K562 (cell line): ENCODE measurements around the gene GRAMD2B. TPM values are rescaled to one million over a fixed set of nuclear protein-coding genes. Genes with fewer than 3 reads are reported as not detected.

Source experiments
- ATAC-seq: fragments of 200-7000 bp; cut with Tn5 transposase; 3 replicates; pipeline ENCODE4 v1.9.1; 2020; ENCODE audit warnings: moderate library complexity
- BruUV-seq: library from RNA; stranded (reverse); fragments of 400-500 nt; replicated peaks from 2 replicates; lab custom pipeline; 2021; lab: Mats Ljungman, UMichigan
- CTCF ChIA-PET: fragments of 300-600 bp; formaldehyde crosslinking; extraction: SDS; loops from one replicate; lab custom pipeline; 2021; ENCODE audit warnings: low intra/inter-chr PET ratio; lab: Yijun Ruan, JAX
- POLR2A ChIA-PET: fragments of 300-600, 350-650 bp; sonication (Branson Sonifier 250); formaldehyde crosslinking; extraction: SDS; loops from one replicate; lab custom pipeline; 2021; ENCODE audit warnings: antibody characterized with exemption, inconsistent platforms; lab: Yijun Ruan, JAX
- DNase-seq, 4 experiments: peaks; one replicate each; pipeline versions ENCODE4 v3.0.0 to v3.0.0-alpha.2; 2011 to 2018; ENCODE audit warnings: low spot score in 3 of 4, mixed read lengths in 3 of 4; ENCODE audit errors: extremely low read depth in 1 of 4
- FAIRE-seq: peaks from 2 replicates; lab custom pipeline; 2011; peaks lifted over from hg19 to GRCh38; lab: Jason Lieb, UNC
- H2AFZ ChIP-seq: 2 replicates; pipeline ENCODE4 v1.6.0; 2011; ENCODE audit warnings: low read depth, low read length, control low read depth, inconsistent platforms
- H3K27ac ChIP-seq: fragments of 200-600 bp; 3 replicates; pipeline ENCODE4 v1.8.0; 2011; ENCODE audit warnings: low read depth, mild to moderate bottlenecking, control low read depth, inconsistent platforms, low read length, moderate library complexity, mixed read lengths; ENCODE audit errors: extremely low read depth
- H3K27me3 ChIP-seq, 2 experiments: fragments of 300-600 bp in 1 of 2; 2 replicates in 1 of 2; 3 replicates in 1 of 2; pipeline versions ENCODE4 v1.6.0 to v1.8.0; 2011; ENCODE audit warnings: inconsistent platforms in 2 of 2, low read length in 2 of 2, mild to moderate bottlenecking in 1 of 2, mixed read lengths in 1 of 2, moderate library complexity in 1 of 2; ENCODE audit not compliant: control insufficient read depth in 2 of 2, insufficient read depth in 2 of 2
- H3K36me3 ChIP-seq: fragments of 300-600 bp; 3 replicates; pipeline ENCODE4 v1.8.0; 2011; ENCODE audit warnings: mild to moderate bottlenecking, low read length, inconsistent platforms; ENCODE audit not compliant: control insufficient read depth, insufficient read depth
- H3K4me1 ChIP-seq, 2 experiments: fragments of 200-600 bp in 1 of 2; replicated peaks in 1 of 2; 2 replicates in 1 of 2; 3 replicates in 1 of 2; pipeline versions ENCODE4 v1.5.1 to v1.8.0; 2011; ENCODE audit warnings: inconsistent platforms in 2 of 2, low read length in 2 of 2, mild to moderate bottlenecking in 1 of 2, mixed read lengths in 1 of 2, moderate library complexity in 1 of 2; ENCODE audit not compliant: control insufficient read depth in 2 of 2, insufficient read depth in 2 of 2
- H3K4me2 ChIP-seq: 2 replicates; pipeline ENCODE4 v1.6.1; 2011; ENCODE audit warnings: low read length, control low read depth, inconsistent platforms, mixed read lengths; ENCODE audit not compliant: insufficient read depth
- H3K4me3 ChIP-seq: fragments of 200-600 bp; sonication (generic), shearing (Covaris generic); 2 replicates; pipeline ENCODE4 v1.5.1; 2016; ENCODE audit warnings: control low read depth, inconsistent platforms
- H3K79me2 ChIP-seq: fragments of 200-600 bp; 3 replicates; pipeline ENCODE4 v1.8.0; 2011; ENCODE audit warnings: low read length, inconsistent platforms; ENCODE audit not compliant: control insufficient read depth, insufficient read depth
- H3K9ac ChIP-seq, 2 experiments: 2 replicates each; pipeline versions ENCODE4 v1.6.0 to v1.6.1; 2011; ENCODE audit warnings: low read depth in 2 of 2, low read length in 2 of 2, control low read depth in 1 of 2, inconsistent platforms in 1 of 2, mild to moderate bottlenecking in 1 of 2, mixed read lengths in 1 of 2; ENCODE audit not compliant: insufficient read depth in 1 of 2
- H3K9me1 ChIP-seq: one replicate; pipeline ENCODE4 v1.6.0; 2011; ENCODE audit warnings: inconsistent platforms, mild to moderate bottlenecking, low read length, moderate library complexity; ENCODE audit not compliant: control insufficient read depth, insufficient read depth
- H3K9me3 ChIP-seq: replicated peaks from 2 replicates; pipeline ENCODE4 v1.5.1; 2011; ENCODE audit warnings: low read depth, low read length, inconsistent platforms; ENCODE audit not compliant: control insufficient read depth, insufficient read depth
- H4K20me1 ChIP-seq: replicated peaks from 2 replicates; pipeline ENCODE4 v1.6.1; 2011; ENCODE audit warnings: low read length, inconsistent platforms, mixed read lengths; ENCODE audit not compliant: control insufficient read depth, insufficient read depth
- ASH1L ChIP-seq: fragments of 450-650 bp; IDR thresholded peaks from 2 replicates; pipeline ENCODE4 v1.6.1; 2018; ENCODE audit warnings: borderline replicate concordance, mild to moderate bottlenecking, low read depth; ENCODE audit not compliant: partially characterized antibody
- BHLHE40 ChIP-seq: IDR thresholded peaks from 2 replicates; pipeline ENCODE4 v1.6.1; 2011; ENCODE audit warnings: low read length, improper control_type of control experiment
- CBX1 ChIP-seq: sonication (generic); IDR thresholded peaks from 2 replicates; pipeline ENCODE4 v1.6.1; 2016; ENCODE audit warnings: antibody characterized with exemption, low read depth, mild to moderate bottlenecking
- DACH1 ChIP-seq: fragments of 450-650 bp; IDR thresholded peaks from 2 replicates; pipeline ENCODE4 v1.6.1; 2018; ENCODE audit not compliant: partially characterized antibody
- DMBX1 ChIP-seq: fragments of 250-450 bp; sonication (Bioruptor Pico); IDR thresholded peaks from 2 replicates; pipeline ENCODE4 v1.8.0; 2022; ENCODE audit warnings: inconsistent platforms, mild to moderate bottlenecking, moderate library complexity, borderline replicate concordance
- ELK3 ChIP-seq: fragments of 450-650 bp; formaldehyde crosslinking; IDR thresholded peaks from 2 replicates; pipeline ENCODE4 v1.4.0; 2020; ENCODE audit warnings: mild to moderate bottlenecking
- HES1 ChIP-seq: fragments of 450-650 bp; IDR thresholded peaks from 2 replicates; pipeline ENCODE4 v1.6.1; 2016; ENCODE audit warnings: low read depth, mild to moderate bottlenecking, moderate library complexity
- KLF16 ChIP-seq: IDR thresholded peaks from 2 replicates; pipeline ENCODE4 v1.6.1; 2016; ENCODE audit warnings: antibody characterized with exemption
- MCM3 ChIP-seq: fragments of 450-650 bp; IDR thresholded peaks from 2 replicates; pipeline ENCODE4 v1.6.1; 2016
- MCM5 ChIP-seq: fragments of 450-650 bp; IDR thresholded peaks from 2 replicates; pipeline ENCODE4 v1.6.1; 2016; ENCODE audit warnings: low read depth
- NR3C1 ChIP-seq: sonication (generic); formaldehyde crosslinking; IDR thresholded peaks from 2 replicates; pipeline ENCODE4 v1.8.1; 2022; ENCODE audit warnings: missing genetic modification reagents
- POLR2H ChIP-seq: IDR thresholded peaks from 2 replicates; pipeline ENCODE4 v1.6.1; 2016; ENCODE audit warnings: missing genetic modification characterization, low read depth, mild to moderate bottlenecking, control low read depth, missing compliant biosample characterization, moderate library complexity
- RFX5 ChIP-seq: IDR thresholded peaks from 2 replicates; pipeline ENCODE4 v1.6.1; 2011; ENCODE audit warnings: low read depth, mild to moderate bottlenecking, improper control_type of control experiment, low read length
- THRAP3 ChIP-seq: fragments of 450-650 bp; IDR thresholded peaks from 2 replicates; pipeline ENCODE4 v1.6.1; 2016; ENCODE audit warnings: mild to moderate bottlenecking, inconsistent platforms, borderline replicate concordance
- ZBTB26 ChIP-seq: fragments of 450-650 bp; formaldehyde crosslinking; IDR thresholded peaks from 2 replicates; pipeline ENCODE4 v1.4.0; 2022; ENCODE audit warnings: missing genetic modification characterization
- ZNF408 ChIP-seq: fragments of 250-450 bp; sonication (Bioruptor Pico); IDR thresholded peaks from 2 replicates; pipeline ENCODE4 v1.4.0; 2020; ENCODE audit warnings: low read depth, mild to moderate bottlenecking, moderate library complexity
- ZNF644 ChIP-seq: fragments of 200-800 bp; sonication (Bioruptor generic); IDR thresholded peaks from 2 replicates; pipeline ENCODE4 v1.6.1; 2016; ENCODE audit warnings: low read depth, missing genetic modification characterization, missing compliant biosample characterization
- WGBS: fragments of 100-300 bp; shearing (Covaris generic); methylation state at CpG from one replicate; pipeline ENCODE4 v1.1.6; 2016; ENCODE audit warnings: low coverage, mixed read lengths; ENCODE audit not compliant: insufficient coverage; ENCODE audit errors: missing lambda C conversion rate; 5-methylcytosine and 5-hydroxymethylcytosine counted together
- in situ Hi-C: fragments of 300-500 bp; cut with MboI; formaldehyde crosslinking; loops from 4 replicates; pipeline ENCODE4 v1.15.0; 2018; ENCODE audit warnings: inconsistent platforms, mixed read lengths
- intact Hi-C: fragments of 100-400 bp; cut with micrococcal nuclease; formaldehyde crosslinking; loops from 2 replicates; pipeline ENCODE4 v1.14.2; 2022
- polyA plus RNA-seq, 8 experiments: library from polyadenylated mRNA; depleted of rRNA in 4 of 8; stranded (reverse) in 5 of 8; unstranded in 3 of 8; fragments of >200 nt; fragmentation: Nextera tagmentation in 2 of 8; fragmentation: Illumina TruSeq in 1 of 8; extraction: Ambion mirVana in 2 of 8; extraction: Trizol in 1 of 8; gene quantifications; 2 replicates each; pipeline versions ENCODE4 v1.2.1 to v1.2.3, GENCODE V29; 2011 to 2014; ENCODE audit warnings: inconsistent platforms in 1 of 8, missing spikeins in 1 of 8
- total RNA-seq, 7 experiments: library from RNA; depleted of rRNA in 6 of 7; stranded (reverse); fragments of >200 nt in 6 of 7; fragmentation: Illumina TruSeq in 2 of 7; extraction: Trizol in 2 of 7; gene quantifications; 2 replicates each; pipeline versions ENCODE4 v1.2.1 to v1.2.3, GENCODE V29; 2011 to 2021; ENCODE audit warnings: low replicate concordance in 1 of 7
- TF ChIP-seq, protein P1 (sequence below): conservative IDR thresholded peaks from 2 replicates; pipeline ENCODE4 v1.6.1; 2011; ENCODE audit warnings: low read depth, mild to moderate bottlenecking, low read length; ENCODE audit not compliant: control insufficient read depth
- TF ChIP-seq, protein P2 (sequence below): sonication (generic); formaldehyde crosslinking; IDR thresholded peaks from 2 replicates; pipeline ENCODE4 v1.8.1; 2022; ENCODE audit warnings: missing genetic modification reagents

Gene GRAMD2B
- total and polyA plus RNA-seq, 9 of the 15 experiments (the other 6 are each of a cell fraction or from before 2014, with no cell fraction given): 0.32 to 4.2 (median 1.4) TPM

DNA sequence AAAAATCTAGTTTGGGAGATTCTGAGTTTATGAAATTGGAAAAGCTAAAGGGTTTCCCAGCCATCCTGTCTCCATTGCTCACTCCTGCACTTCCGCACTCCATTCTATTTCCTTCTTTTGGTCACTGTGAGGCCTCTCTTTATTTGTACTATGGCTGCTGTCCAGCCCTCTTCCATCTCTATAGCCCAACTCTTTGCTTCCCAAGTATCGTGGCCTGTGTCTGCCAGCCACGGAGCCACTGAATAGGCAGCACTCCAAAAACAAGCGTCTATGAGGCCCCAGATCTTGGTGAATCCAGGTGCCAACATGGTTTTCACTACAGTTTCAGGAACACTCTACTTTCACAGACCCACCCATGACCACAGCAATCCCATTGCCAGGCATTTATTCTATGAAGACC lies 37.2 kb downstream of the GRAMD2B start (continued):
- no peak for TF ChIP-seq BHLHE40
- no peak for TF ChIP-seq THRAP3
- TF ChIP-seq DMBX1: no peak
- no peak for TF ChIP-seq MCM5
- TF ChIP-seq NR3C1 (CRISPR knock-in tag): no peak
- TF ChIP-seq, all 486 proteins: peak for 0

DNA sequence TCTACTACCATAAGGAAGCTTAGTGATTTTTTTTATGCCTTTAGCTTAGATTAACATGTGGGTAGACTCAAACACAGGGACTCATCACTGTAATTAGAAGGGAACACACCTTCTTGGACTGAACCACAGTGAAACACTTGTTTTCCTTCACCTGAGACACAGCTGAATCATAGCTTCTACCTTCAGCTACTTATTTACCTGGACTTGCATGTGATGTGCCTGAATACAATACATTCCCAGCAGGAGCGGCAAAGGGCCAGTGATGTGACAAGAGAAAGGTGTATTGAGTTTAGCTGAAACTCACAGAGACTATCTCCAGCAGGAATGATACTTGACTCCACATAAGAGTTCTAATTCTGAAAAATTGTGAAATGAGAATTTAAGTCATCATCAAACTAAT lies 37.8 kb downstream of the GRAMD2B start:
- in situ Hi-C loops (no loop called here), intact Hi-C loops (no loop called here)
- no peaks in the 10 kb centered on the region for H3K9me3 ChIP-seq
- H3K36me3 ChIP-seq: no peaks in the 10 kb centered on the region
- peaks cover 0 to 3% of the 10 kb centered on the region in 2 experiments; a peak in 2 of 5 replicates for H3K4me1 ChIP-seq
- ATAC-seq (no peak), DNase-seq (no peak), FAIRE-seq (no peak)
- H2AFZ ChIP-seq: no peak overlapping the region
- H3K9me1 ChIP-seq: no peaks in the 10 kb centered on the region
- no peaks in the 10 kb centered on the region for H3K79me2 ChIP-seq
- CTCF ChIA-PET: no interaction called here
- POLR2A ChIA-PET: no interaction called here
- no peak overlapping the region for H3K9ac ChIP-seq
- 25% methylated on average over 1 of the region's 1 CpG for WGBS
- H4K20me1 ChIP-seq: no peaks in the 10 kb centered on the region
- no peak overlapping the region for H3K4me3 ChIP-seq
- no peak overlapping the region for H3K4me2 ChIP-seq
- peaks cover 0 to 6% of the 10 kb centered on the region in 2 experiments; a peak in 2 of 5 replicates for H3K27me3 ChIP-seq
- no peak overlapping the region for H3K27ac ChIP-seq
- BruUV-seq: no TSS peak
- TF ChIP-seq CBX1 (no peak), ASH1L (no peak), ZNF408 (no peak), ELK3 (CRISPR knock-in tag) (no peak), ZBTB26 (no peak), DACH1 (no peak), POLR2H (tag) (no peak), RFX5 (no peak), MCM3 (no peak), KLF16 (no peak), HES1 (no peak), ZNF644 (tag) (no peak)
- TF ChIP-seq, protein P1, sequence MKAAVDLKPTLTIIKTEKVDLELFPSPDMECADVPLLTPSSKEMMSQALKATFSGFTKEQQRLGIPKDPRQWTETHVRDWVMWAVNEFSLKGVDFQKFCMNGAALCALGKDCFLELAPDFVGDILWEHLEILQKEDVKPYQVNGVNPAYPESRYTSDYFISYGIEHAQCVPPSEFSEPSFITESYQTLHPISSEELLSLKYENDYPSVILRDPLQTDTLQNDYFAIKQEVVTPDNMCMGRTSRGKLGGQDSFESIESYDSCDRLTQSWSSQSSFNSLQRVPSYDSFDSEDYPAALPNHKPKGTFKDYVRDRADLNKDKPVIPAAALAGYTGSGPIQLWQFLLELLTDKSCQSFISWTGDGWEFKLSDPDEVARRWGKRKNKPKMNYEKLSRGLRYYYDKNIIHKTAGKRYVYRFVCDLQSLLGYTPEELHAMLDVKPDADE: no peak
- TF ChIP-seq, protein P2, sequence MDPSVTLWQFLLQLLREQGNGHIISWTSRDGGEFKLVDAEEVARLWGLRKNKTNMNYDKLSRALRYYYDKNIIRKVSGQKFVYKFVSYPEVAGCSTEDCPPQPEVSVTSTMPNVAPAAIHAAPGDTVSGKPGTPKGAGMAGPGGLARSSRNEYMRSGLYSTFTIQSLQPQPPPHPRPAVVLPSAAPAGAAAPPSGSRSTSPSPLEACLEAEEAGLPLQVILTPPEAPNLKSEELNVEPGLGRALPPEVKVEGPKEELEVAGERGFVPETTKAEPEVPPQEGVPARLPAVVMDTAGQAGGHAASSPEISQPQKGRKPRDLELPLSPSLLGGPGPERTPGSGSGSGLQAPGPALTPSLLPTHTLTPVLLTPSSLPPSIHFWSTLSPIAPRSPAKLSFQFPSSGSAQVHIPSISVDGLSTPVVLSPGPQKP: no peak
